Fibroblast of pulmonary artery (primary cell): ENCODE data around the gene NCOA3.

Source experiments
- DNase-seq: peaks from one replicate; pipeline ENCODE4 v3.0.0-alpha.2; 2010; ENCODE audit warnings: low read depth
- H3K4me3 ChIP-seq: replicated peaks from 2 replicates; pipeline ENCODE4 v1.5.1; 2011; ENCODE audit warnings: low read depth, mild to moderate bottlenecking, control low read depth, low read length, moderate library complexity
- TF ChIP-seq, protein P1 (sequence below): IDR thresholded peaks from 2 replicates; pipeline ENCODE4 v1.5.1; 2011; ENCODE audit warnings: mild to moderate bottlenecking, control low read depth, low read length, inconsistent platforms; ENCODE audit errors: missing control alignments

NCOA3 gene

DNA sequence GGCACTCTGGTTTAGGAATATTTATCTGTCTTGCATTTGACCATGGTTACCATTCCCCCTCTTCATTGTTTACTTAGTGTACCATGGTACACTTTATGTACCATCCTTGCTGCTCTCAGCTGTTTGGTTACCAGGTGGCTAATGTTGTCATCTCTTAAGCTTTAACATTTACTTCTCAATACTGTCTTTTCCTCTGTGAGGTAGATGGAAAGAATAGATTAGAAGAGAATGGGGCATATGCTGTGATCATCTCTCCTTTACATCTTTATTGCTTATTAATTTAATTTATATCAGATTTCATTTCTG lies 109.2 kb downstream of the NCOA3 start:
- TF ChIP-seq, protein P1, sequence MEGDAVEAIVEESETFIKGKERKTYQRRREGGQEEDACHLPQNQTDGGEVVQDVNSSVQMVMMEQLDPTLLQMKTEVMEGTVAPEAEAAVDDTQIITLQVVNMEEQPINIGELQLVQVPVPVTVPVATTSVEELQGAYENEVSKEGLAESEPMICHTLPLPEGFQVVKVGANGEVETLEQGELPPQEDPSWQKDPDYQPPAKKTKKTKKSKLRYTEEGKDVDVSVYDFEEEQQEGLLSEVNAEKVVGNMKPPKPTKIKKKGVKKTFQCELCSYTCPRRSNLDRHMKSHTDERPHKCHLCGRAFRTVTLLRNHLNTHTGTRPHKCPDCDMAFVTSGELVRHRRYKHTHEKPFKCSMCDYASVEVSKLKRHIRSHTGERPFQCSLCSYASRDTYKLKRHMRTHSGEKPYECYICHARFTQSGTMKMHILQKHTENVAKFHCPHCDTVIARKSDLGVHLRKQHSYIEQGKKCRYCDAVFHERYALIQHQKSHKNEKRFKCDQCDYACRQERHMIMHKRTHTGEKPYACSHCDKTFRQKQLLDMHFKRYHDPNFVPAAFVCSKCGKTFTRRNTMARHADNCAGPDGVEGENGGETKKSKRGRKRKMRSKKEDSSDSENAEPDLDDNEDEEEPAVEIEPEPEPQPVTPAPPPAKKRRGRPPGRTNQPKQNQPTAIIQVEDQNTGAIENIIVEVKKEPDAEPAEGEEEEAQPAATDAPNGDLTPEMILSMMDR, result no peak
- peak; percentile 18 for DNase-seq
- H3K4me3 ChIP-seq, result no peak overlapping the region

DNA sequence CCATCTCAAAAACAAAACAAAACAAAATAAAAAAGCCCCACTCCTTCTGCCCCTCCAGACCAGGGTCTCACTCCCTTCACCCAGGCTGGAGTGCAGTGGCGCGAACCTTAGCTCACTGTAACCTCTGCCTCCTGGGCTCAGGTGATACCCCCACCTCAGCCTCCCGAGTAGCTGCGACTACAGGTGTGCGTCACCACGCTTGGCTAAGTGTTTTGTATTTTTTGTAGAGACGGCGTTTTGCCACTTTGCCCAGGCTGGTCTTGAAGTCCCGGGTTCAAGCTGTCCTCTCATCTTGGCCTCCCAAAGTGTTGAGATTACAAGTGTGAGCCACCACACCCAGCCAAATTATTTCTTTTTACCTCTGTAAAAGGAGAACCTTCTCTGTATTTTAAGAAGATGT lies 110.1 kb downstream of the NCOA3 start:
- TF ChIP-seq, protein P1, result no peak
- no peak for DNase-seq
- H3K4me3 ChIP-seq, result no peak overlapping the region

DNA sequence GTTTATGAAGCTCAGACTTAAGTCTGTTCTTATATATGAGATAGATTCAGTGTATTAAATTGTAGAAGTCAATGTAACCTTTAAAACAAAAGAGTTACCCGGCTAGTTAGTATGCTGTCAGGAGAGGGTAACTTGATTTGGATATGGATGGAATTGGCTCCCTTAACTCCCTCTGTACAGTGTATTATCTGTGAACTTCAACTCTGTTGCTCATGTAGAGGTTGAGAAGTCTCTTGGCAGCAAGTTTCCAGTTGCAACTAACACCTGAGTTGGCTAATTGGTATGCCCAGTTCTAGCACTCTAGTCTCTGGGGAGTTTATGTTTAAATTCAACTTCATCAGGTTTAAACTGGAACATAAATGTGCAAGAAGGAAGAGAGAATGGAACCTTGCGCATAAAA lies 111.0 kb downstream of the NCOA3 start:
- H3K4me3 ChIP-seq, result no peak overlapping the region
- no peak for DNase-seq
- TF ChIP-seq, protein P1, result no peak

DNA sequence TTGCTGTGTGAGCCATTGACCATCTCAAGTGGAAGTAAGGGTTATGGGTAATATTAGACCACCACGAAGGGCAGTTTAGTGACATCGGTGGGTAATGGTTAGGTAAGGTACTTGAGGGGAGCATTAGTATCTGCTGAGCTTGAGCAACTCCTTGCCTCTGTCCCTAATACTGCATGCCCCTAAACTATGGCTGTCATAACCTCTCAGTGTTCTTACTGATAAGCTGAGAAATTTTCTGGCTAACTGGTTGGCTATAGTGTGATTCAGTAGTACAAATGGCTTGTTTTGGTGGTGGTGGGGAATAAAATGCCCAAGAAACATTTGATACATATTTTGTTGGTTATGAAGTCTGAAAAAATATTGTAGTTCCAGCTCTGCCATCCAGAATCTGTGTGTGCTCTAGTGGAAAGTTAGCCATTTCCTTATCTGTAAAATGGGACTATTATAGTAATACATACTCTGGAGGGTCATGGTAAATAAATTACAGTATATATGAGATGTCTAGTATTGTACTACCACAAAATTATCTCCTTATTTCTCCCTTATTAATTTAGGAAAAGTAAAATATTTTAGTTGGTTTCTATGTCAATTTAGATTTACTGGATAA lies 113.1 kb downstream of the NCOA3 start:
- TF ChIP-seq, protein P1, result no peak
- no peak for DNase-seq
- no peak overlapping the region for H3K4me3 ChIP-seq

DNA sequence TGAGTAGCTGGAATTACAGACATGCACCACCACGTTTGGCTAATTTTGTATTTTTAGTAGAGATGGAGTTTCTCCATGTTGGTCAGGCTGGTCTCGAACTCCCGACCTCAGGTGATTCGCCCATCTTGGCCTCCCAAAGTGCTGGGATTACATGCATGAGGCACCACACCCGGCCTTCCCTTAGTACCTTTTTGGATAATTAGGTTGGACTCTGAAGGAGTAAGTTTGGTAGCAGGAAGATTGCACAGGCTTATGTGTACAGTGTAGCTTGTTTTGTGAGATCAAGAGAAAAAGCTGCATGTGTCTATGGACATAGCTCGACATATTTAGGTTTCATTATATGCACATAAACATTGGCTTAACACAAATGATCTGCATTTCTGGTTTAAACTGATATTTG lies 116.8 kb downstream of the NCOA3 start:
- no peak overlapping the region for H3K4me3 ChIP-seq
- TF ChIP-seq, protein P1, result no peak
- no peak for DNase-seq

DNA sequence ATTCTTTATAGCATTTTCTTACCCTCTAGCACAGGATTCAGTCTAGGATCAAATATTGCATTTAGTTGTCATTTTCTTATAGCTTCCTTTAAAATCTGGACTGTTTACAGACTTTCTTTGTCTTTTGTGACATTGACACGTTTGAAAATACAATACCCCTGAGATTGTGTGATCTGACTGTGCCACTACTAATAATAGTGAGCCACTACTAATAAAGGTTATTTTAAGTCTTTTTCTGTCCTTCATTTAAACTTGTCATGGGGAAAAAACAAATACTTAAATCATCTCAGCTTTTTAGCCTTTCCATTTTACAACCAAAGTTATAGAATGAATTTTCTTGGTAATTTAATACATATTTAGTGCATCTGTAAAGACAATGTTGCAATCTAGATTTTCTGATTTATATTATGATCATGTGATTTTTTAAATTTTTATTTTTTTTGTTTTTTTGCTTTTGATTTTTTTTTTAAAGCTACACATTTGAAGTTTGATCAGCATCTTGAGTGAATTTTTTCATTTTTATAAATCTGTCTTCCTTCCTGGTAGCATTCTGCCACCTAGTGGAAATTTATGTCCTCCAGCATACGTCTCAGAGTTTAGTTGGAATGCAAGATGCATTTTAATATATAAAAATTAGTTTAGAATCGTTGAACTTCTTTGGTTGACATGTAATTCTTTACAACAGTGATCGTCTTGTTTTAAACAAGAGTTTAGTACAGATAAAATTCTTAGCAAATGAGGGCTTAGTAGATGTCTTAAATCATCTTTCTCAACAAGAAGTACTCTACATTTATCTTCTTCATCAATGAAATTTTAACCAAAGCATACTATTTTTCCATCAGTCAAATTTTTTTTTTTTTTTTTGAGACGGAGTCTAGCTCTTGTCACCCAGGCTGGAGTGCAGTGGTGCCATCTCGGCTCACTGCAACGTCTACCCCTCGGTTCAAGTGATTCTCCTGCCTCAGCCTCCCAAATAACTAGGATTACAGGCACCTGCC lies 119.4 kb downstream of the NCOA3 start:
- TF ChIP-seq, protein P1, result peak; percentile 72
- H3K4me3 ChIP-seq, result no peak overlapping the region
- DNase-seq, result peak; percentile 88
